ENCODE data around the gene THOC1. TPM values are rescaled to one million over a fixed set of nuclear protein-coding genes. Genes with fewer than 3 reads are reported as not detected.

Gene THOC1
- total RNA-seq, 1 donor from 2014 or later, result 26.0 TPM

GRCh38 chr18:215448-216010, 52.3 kb downstream of the THOC1 start:
- DNase-seq (ENCODE audit: low read depth in 2 of 2), result no peak

DNA sequence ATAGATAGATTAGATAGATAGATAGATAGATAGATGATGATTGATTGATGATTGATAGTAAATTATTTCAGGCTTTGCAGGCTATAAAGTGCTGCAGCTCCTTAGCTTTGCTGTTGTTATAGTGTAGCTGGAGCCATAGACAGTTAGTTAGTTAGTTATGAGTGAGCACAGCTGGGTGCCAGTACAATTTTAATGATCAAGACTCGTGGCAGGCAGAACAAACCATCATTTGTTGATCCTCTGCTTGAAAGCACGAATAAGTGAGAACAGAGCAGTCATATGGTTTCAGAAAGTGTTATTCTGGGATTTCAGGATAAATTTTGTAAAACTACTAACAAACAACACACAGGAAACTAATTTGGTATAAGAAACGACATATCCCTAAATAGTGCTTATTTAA, 53.9 kb downstream of the THOC1 start:
- no peak for DNase-seq (ENCODE audit: low read depth in 2 of 2)

DNA sequence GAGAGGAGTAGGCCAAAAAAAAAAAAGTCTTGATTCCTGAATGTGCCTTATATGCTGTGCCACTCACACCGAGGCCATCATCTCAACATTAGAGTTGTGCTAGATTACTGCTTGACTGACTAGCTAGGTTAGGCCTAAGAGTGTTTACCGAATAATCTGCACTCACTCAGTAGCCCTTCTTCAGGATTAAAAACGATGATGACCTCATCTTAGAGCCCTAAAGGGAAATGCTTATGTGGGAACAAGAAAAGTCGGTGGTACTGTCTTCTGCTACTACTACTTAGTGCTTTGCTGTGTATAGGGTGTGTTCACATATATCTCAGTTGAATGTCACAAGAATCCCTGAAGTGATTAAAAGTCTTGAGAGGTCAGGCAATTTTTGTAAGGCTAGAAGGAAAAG, 54.3 kb downstream of the THOC1 start:
- DNase-seq (ENCODE audit: low read depth in 2 of 2), result no peak

GRCh38 chr18:212780-213179, 55.1 kb downstream of the THOC1 start:
- no peak for DNase-seq (ENCODE audit: low read depth in 2 of 2)

GRCh38 chr18:211582-211981, 56.3 kb downstream of the THOC1 start:
- DNase-seq (ENCODE audit: low read depth in 2 of 2), result peak; percentile 46 to 76

GRCh38 chr18:210733-211132, 57.1 kb downstream of the THOC1 start:
- no peak for DNase-seq (ENCODE audit: low read depth in 2 of 2)

- DNase-seq (ENCODE audit: low read depth in 2 of 2), result no peak
Measured at GRCh38 chr18:210075-210474, 57.8 kb downstream of the THOC1 start.

DNA sequence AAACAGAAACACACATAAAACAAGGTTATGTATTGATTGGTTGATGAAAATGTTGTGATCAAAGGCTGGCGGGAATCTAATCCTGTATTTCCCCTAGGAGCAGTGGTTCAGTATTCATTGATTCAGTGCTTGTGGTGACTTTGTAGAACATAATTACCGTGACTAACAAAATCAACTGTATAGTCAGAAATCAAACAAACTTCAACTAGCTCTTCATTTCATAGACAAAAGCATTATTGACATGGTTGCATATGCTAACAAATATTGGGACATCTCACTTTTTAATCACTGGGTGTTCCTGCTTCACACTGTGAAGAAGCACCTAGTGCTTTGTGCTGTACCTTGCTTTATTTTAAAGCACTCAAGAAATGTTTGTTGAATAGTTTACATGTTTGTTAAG, 68.1 kb downstream of the THOC1 start:
- DNase-seq (ENCODE audit: low read depth in 2 of 2), result no peak

DNA sequence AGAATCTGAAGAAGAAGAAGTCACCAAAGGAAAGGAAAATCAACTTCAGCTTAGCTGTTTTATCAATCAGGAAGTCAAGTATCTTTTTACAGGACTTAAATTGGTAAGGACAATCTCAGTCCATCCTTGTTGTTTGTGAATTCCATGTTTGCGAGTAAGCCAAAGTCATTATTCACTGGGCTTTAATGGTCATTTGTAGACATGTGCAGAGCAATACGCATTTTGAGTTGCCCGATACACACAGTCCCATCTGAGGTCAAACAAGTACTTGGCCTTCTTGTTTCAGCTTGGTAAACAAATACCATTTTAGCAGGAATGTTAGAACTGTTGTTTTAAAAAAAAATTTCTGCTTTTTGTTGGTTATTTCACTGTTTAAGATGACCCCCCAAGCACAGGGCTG, 68.6 kb downstream of the THOC1 start:
- DNase-seq (ENCODE audit: low read depth in 2 of 2), result no peak

DNA sequence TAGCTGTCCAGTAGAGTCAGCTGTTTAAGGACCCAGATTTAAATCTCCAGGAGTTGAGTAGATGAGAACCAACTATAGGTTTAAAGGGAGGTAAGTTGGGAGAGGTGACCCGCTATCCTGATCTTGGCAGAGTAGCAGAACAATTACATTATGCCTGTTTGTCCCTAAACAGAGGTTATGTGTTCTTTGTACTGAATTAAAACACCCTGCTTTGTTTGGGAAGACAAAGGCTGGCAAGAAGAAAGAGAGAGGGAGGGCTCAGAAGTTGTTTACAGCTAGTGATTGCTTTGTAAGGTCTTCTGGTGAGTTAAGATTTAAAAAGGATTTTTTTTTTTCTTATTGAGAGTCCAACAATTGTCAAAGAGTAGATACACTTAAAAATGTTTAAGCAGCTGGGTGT, 72.2 kb downstream of the THOC1 start:
- no peak for DNase-seq (ENCODE audit: low read depth in 2 of 2)

GRCh38 chr18:192801-193200, 75.0 kb downstream of the THOC1 start:
- no peak for DNase-seq (ENCODE audit: low read depth in 2 of 2)

GRCh38 chr18:191725-192124, 76.1 kb downstream of the THOC1 start:
- no peak for DNase-seq (ENCODE audit: low read depth in 2 of 2)

GRCh38 chr18:189254-189653, 78.6 kb downstream of the THOC1 start:
- no peak for DNase-seq (ENCODE audit: low read depth in 2 of 2)

- peak; percentile 8 for DNase-seq (ENCODE audit: low read depth in 2 of 2)
Measured at GRCh38 chr18:183769-184168, 84.1 kb downstream of the THOC1 start.

DNA sequence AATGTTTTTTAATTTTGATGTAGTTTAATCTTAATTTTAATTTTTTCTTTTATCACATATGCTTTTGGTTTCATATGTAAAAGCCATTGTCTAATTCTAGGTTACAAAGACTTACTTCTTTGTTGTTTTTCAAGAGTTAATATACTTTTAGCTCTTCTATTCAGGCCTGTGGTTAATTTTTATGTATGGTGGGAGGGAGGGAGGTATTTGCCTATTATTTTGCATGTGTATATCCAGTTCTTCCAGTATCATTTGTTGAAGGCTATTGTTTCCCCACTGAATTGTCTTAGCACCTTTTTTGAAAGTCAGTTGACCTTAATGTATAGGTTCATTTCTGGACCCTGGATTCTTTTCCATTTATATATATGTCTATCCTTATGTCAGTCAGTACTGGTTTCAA, 86.1 kb downstream of the THOC1 start:
- no peak for DNase-seq (ENCODE audit: low read depth in 2 of 2)

- no peak for DNase-seq (ENCODE audit: low read depth in 2 of 2)
Measured at GRCh38 chr18:179499-179898, 88.3 kb downstream of the THOC1 start.

DNA sequence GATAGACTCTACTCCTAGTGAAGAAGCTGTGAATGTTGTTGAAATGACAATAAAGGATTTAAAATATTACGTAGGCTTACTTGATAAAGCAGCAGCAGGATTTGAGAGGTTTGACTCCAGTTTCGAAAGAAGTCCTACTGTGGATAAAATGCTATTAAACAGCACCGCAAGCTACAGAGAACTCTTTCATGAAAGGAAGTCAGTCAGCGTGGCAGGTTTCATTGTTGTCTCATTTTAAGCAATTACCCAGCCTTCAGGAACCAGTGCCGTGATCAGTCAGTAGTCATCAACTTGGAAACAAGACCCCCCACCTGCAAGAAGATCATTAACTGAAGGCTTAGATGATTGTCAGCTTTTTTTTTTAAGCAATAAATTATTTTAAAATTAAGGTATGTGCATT, 95.5 kb downstream of the THOC1 start:
- no peak for DNase-seq (ENCODE audit: low read depth in 2 of 2)

Other genes starting within 250 kb of the THOC1 start
- gene TUBB8B, start 218.4 kb downstream of the THOC1 start, total RNA-seq, result not detected in 2 replicates
- gene USP14, start 109.5 kb downstream of the THOC1 start, total RNA-seq, result 14.7 and 14.8 TPM in 2 replicates
- gene COLEC12, start 232.7 kb upstream of the THOC1 start, total RNA-seq, result 33.8 and 104 TPM in 2 replicates